WTC11 (cell line): ENCODE results near the gene HIVEP2. TPM values are rescaled to one million over a fixed set of nuclear protein-coding genes. Genes with fewer than 3 reads are reported as not detected.

ENCODE experiments used
- ATAC-seq: fragments of 200-7000 bp; cut with Tn5 transposase; 2 replicates; pipeline ENCODE4 v1.10.0; 2021; ENCODE audit warnings: mild to moderate bottlenecking, moderate library complexity
- CTCF ChIA-PET: fragments of 300-600 bp; sonication (Branson Sonifier 250); formaldehyde crosslinking; loops from one replicate; lab custom pipeline; 2021; ENCODE audit warnings: antibody characterized with exemption; lab: Charles Lee
- POLR2A ChIA-PET: fragments of 350-600 bp; sonication (Branson Sonifier 250); formaldehyde crosslinking; loops from one replicate; lab custom pipeline; 2021; ENCODE audit warnings: antibody characterized with exemption; lab: Charles Lee
- DNase-seq: peaks from one replicate; pipeline ENCODE4 v3.0.0; 2021; ENCODE audit warnings: low spot score
- H3K27ac Mint-ChIP-seq: 2 replicates; pipeline ENCODE4 v1.8.0; 2021; ENCODE audit warnings: mixed read lengths
- H3K27me3 Mint-ChIP-seq: 2 replicates; pipeline ENCODE4 v1.8.0; 2021; ENCODE audit warnings: low read depth, mild to moderate bottlenecking, moderate library complexity, mixed read lengths
- H3K36me3 Mint-ChIP-seq: 2 replicates; pipeline ENCODE4 v1.8.0; 2021; ENCODE audit warnings: mixed read lengths
- H3K4me1 Mint-ChIP-seq: 2 replicates; pipeline ENCODE4 v1.8.0; 2022; ENCODE audit warnings: mixed read lengths
- H3K4me3 Mint-ChIP-seq: 2 replicates; pipeline ENCODE4 v1.8.0; 2021; ENCODE audit warnings: mild to moderate bottlenecking, moderate library complexity, mixed read lengths
- H3K9me3 Mint-ChIP-seq: 2 replicates; pipeline ENCODE4 v1.8.0; 2021; ENCODE audit warnings: mixed read lengths
- ATF1 ChIP-seq: sonication (generic); formaldehyde crosslinking; IDR thresholded peaks from 2 replicates; pipeline ENCODE4 v1.8.1; 2023; ENCODE audit warnings: mild to moderate bottlenecking, moderate library complexity, missing genetic modification reagents
- CREM ChIP-seq: sonication (generic); formaldehyde crosslinking; IDR thresholded peaks from 2 replicates; pipeline ENCODE4 v1.8.1; 2022; ENCODE audit warnings: mild to moderate bottlenecking, missing genetic modification reagents, moderate library complexity
- ELF4 ChIP-seq: sonication (generic); formaldehyde crosslinking; IDR thresholded peaks from 2 replicates; pipeline ENCODE4 v1.8.1; 2022; ENCODE audit warnings: low read depth, mild to moderate bottlenecking, moderate library complexity, missing genetic modification reagents
- EMX1 ChIP-seq: fragments of 250-450 bp; sonication (Bioruptor Pico); IDR thresholded peaks from 2 replicates; pipeline ENCODE4 v1.8.0; 2021; ENCODE audit warnings: mild to moderate bottlenecking
- FOXP1 ChIP-seq: sonication (generic); formaldehyde crosslinking; IDR thresholded peaks from 2 replicates; pipeline ENCODE4 v1.8.0; 2022; ENCODE audit warnings: missing genetic modification reagents, mild to moderate bottlenecking, moderate library complexity, borderline replicate concordance
- HMGA2 ChIP-seq: fragments of 250-450 bp; sonication (Bioruptor Pico); IDR thresholded peaks from 2 replicates; pipeline ENCODE4 v1.4.0; 2021; ENCODE audit warnings: mild to moderate bottlenecking, moderate library complexity
- IRF2 ChIP-seq: sonication (generic); formaldehyde crosslinking; IDR thresholded peaks from 2 replicates; pipeline ENCODE4 v1.8.0; 2022; ENCODE audit warnings: low read depth, missing genetic modification reagents, borderline replicate concordance
- JAZF1 ChIP-seq: fragments of 250-450 bp; sonication (Bioruptor Pico); IDR thresholded peaks from 2 replicates; pipeline ENCODE4 v1.9.0; 2021; ENCODE audit warnings: moderate library complexity, mild to moderate bottlenecking, inconsistent platforms
- NFE2L1 ChIP-seq: sonication (generic); formaldehyde crosslinking; IDR thresholded peaks from 2 replicates; pipeline ENCODE4 v1.8.1; 2023; ENCODE audit warnings: missing genetic modification reagents
- OVOL2 ChIP-seq: fragments of 250-450 bp; sonication (Bioruptor Pico); IDR thresholded peaks from 2 replicates; pipeline ENCODE4 v1.9.0; 2021; ENCODE audit warnings: mild to moderate bottlenecking, borderline replicate concordance
- PRRX2 ChIP-seq: fragments of 250-450 bp; sonication (Bioruptor Pico); IDR thresholded peaks from 2 replicates; pipeline ENCODE4 v1.8.0; 2021; ENCODE audit warnings: mild to moderate bottlenecking
- SOX15 ChIP-seq: fragments of 250-450 bp; sonication (Bioruptor Pico); IDR thresholded peaks from 2 replicates; pipeline ENCODE4 v1.9.0; 2021; ENCODE audit warnings: mild to moderate bottlenecking
- TEAD4 ChIP-seq: sonication (generic); formaldehyde crosslinking; IDR thresholded peaks from 2 replicates; pipeline ENCODE4 v1.8.0; 2022; ENCODE audit warnings: mild to moderate bottlenecking, missing genetic modification reagents
- ZNF138 ChIP-seq: sonication (generic); formaldehyde crosslinking; conservative IDR thresholded peaks from 2 replicates; pipeline ENCODE4 v1.8.1; 2022; ENCODE audit warnings: mild to moderate bottlenecking, moderate library complexity, missing genetic modification reagents
- ZNF263 ChIP-seq: sonication (generic); formaldehyde crosslinking; IDR thresholded peaks from 2 replicates; pipeline ENCODE4 v1.8.1; 2022; ENCODE audit warnings: low read depth, mild to moderate bottlenecking, moderate library complexity, missing genetic modification reagents
- total RNA-seq: library from RNA; stranded (reverse); gene quantifications from 3 replicates; pipeline ENCODE4 v1.2.3, GENCODE V29; 2021
- TF ChIP-seq, protein P1 (sequence below): sonication (generic); formaldehyde crosslinking; conservative IDR thresholded peaks from 2 replicates; pipeline ENCODE4 v1.8.1; 2023; ENCODE audit warnings: mild to moderate bottlenecking, low read depth, missing genetic modification reagents, moderate library complexity
- TF ChIP-seq, protein P2 (sequence below): sonication (generic); formaldehyde crosslinking; IDR thresholded peaks from 2 replicates; pipeline ENCODE4 v1.8.0; 2022; ENCODE audit warnings: missing genetic modification reagents
- TF ChIP-seq, protein P3 (sequence below): sonication (generic); formaldehyde crosslinking; IDR thresholded peaks from 2 replicates; pipeline ENCODE4 v1.8.0; 2022; ENCODE audit warnings: mild to moderate bottlenecking, missing genetic modification reagents
- TF ChIP-seq, protein P4 (sequence below): fragments of 250-450 bp; sonication (Bioruptor Pico); IDR thresholded peaks from 2 replicates; pipeline ENCODE4 v2.1.2; 2022; ENCODE audit warnings: mild to moderate bottlenecking, moderate library complexity
- TF ChIP-seq, protein P5 (sequence below): fragments of 250-450 bp; sonication (Bioruptor Pico); IDR thresholded peaks from 2 replicates; pipeline ENCODE4 v1.9.0; 2021; ENCODE audit warnings: moderate library complexity, mild to moderate bottlenecking, inconsistent platforms, borderline replicate concordance
- TF ChIP-seq, protein P6 (sequence below): sonication (generic); formaldehyde crosslinking; IDR thresholded peaks from 2 replicates; pipeline ENCODE4 v1.8.1; 2022; ENCODE audit warnings: mild to moderate bottlenecking, missing genetic modification reagents, moderate library complexity, borderline replicate concordance

The HIVEP2 gene
- total RNA-seq, 1 experiment from 2014 or later: 11.5 TPM

DNA sequence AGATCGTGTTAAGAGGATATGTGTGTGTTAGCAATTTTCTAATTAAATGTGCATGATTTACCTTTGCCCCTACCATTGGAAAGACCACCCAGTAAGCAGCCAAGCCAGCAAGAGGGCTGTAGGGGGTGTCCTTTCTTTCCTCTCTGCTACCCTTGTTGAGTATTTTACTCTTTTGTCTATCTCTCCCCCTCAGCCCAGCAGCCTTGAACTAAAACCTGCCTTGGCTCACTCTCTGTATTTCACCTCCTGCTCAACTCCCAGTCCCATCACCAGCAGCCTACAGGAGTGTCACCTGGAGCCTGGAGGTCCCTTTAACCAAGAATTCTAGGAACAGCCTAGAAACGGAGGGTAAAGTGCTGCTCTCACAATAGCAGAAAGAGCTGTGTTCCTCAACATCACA, 81.0 kb downstream of the HIVEP2 start (continued):
- TF ChIP-seq, protein P1, sequence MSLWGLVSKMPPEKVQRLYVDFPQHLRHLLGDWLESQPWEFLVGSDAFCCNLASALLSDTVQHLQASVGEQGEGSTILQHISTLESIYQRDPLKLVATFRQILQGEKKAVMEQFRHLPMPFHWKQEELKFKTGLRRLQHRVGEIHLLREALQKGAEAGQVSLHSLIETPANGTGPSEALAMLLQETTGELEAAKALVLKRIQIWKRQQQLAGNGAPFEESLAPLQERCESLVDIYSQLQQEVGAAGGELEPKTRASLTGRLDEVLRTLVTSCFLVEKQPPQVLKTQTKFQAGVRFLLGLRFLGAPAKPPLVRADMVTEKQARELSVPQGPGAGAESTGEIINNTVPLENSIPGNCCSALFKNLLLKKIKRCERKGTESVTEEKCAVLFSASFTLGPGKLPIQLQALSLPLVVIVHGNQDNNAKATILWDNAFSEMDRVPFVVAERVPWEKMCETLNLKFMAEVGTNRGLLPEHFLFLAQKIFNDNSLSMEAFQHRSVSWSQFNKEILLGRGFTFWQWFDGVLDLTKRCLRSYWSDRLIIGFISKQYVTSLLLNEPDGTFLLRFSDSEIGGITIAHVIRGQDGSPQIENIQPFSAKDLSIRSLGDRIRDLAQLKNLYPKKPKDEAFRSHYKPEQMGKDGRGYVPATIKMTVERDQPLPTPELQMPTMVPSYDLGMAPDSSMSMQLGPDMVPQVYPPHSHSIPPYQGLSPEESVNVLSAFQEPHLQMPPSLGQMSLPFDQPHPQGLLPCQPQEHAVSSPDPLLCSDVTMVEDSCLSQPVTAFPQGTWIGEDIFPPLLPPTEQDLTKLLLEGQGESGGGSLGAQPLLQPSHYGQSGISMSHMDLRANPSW (CRISPR knock-in tag): no peak
- TF ChIP-seq, protein P2, sequence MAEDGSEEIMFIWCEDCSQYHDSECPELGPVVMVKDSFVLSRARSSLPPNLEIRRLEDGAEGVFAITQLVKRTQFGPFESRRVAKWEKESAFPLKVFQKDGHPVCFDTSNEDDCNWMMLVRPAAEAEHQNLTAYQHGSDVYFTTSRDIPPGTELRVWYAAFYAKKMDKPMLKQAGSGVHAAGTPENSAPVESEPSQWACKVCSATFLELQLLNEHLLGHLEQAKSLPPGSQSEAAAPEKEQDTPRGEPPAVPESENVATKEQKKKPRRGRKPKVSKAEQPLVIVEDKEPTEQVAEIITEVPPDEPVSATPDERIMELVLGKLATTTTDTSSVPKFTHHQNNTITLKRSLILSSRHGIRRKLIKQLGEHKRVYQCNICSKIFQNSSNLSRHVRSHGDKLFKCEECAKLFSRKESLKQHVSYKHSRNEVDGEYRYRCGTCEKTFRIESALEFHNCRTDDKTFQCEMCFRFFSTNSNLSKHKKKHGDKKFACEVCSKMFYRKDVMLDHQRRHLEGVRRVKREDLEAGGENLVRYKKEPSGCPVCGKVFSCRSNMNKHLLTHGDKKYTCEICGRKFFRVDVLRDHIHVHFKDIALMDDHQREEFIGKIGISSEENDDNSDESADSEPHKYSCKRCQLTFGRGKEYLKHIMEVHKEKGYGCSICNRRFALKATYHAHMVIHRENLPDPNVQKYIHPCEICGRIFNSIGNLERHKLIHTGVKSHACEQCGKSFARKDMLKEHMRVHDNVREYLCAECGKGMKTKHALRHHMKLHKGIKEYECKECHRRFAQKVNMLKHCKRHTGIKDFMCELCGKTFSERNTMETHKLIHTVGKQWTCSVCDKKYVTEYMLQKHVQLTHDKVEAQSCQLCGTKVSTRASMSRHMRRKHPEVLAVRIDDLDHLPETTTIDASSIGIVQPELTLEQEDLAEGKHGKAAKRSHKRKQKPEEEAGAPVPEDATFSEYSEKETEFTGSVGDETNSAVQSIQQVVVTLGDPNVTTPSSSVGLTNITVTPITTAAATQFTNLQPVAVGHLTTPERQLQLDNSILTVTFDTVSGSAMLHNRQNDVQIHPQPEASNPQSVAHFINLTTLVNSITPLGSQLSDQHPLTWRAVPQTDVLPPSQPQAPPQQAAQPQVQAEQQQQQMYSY (CRISPR knock-in tag): no peak

DNA sequence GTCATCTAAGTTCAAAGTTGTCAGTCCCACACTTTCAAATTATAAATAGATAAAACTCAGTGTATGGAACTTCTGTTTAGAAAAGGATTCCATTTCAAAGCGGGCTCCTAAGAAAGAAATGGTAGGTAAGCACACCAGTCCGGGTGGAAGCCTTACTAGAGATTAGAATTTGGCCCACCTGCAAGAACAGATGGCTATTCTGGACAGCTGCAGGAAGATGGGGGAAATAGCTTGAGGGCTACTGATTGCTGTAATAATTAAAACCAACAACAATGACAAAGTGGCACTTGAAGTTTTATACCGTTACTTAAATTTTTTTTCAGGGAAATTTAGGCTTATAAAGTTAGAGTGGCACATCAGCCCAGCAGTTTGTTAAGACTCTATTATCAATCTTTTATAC, 83.3 kb downstream of the HIVEP2 start:
- no peaks in the 10 kb centered on the region for H3K27me3 Mint-ChIP-seq
- DNase-seq: no peak
- ATAC-seq: no peak
- H3K4me3 Mint-ChIP-seq: no peak overlapping the region
- peaks cover 52% of the 10 kb centered on the region for H3K4me1 Mint-ChIP-seq
- peaks cover 10% of the 10 kb centered on the region for H3K9me3 Mint-ChIP-seq
- no peak overlapping the region for H3K27ac Mint-ChIP-seq
- H3K36me3 Mint-ChIP-seq: peaks cover 15% of the 10 kb centered on the region
- TF ChIP-seq, protein P3, sequence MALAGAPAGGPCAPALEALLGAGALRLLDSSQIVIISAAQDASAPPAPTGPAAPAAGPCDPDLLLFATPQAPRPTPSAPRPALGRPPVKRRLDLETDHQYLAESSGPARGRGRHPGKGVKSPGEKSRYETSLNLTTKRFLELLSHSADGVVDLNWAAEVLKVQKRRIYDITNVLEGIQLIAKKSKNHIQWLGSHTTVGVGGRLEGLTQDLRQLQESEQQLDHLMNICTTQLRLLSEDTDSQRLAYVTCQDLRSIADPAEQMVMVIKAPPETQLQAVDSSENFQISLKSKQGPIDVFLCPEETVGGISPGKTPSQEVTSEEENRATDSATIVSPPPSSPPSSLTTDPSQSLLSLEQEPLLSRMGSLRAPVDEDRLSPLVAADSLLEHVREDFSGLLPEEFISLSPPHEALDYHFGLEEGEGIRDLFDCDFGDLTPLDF (CRISPR knock-in tag): no peak
- TF ChIP-seq ZNF138: no peak
- no peak for TF ChIP-seq CREM (CRISPR knock-in tag)
- no peak for TF ChIP-seq ZNF263 (CRISPR knock-in tag)
- no peak for TF ChIP-seq IRF2
- no peak for TF ChIP-seq SOX15 (CRISPR knock-in tag)
- CTCF ChIA-PET: no interaction called here
- POLR2A ChIA-PET: interaction anchor here (0.7 kb wide), 1 partner anchor 16 kb away, joined by 3 read pairs; no protein-coding TSS in a partner anchor

DNA sequence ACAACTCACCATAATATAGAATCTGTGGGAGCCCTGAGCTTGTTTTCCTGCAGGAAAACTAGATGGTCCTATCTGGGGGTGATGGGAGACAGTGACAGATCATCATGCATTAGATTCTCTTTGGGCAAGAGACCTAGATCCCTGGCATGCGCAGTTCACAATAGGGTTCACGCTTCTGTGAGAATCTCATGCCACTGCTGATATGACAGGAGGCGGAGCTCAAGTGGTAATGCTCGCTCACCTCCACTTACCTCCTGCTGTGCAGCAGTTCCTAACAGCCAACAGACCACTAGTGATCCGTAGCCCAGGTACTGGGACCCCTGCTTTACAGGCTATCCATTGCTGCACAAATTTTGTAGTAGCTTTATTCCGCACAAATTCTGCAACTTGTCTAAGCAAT, 84.5 kb downstream of the HIVEP2 start:
- CTCF ChIA-PET: no interaction called here
- no peaks in the 10 kb centered on the region for H3K27me3 Mint-ChIP-seq

More for the DNA sequence above, 84.5 kb downstream of the HIVEP2 start:
- H3K36me3 Mint-ChIP-seq: peaks cover 15% of the 10 kb centered on the region
- peaks cover 10% of the 10 kb centered on the region for H3K9me3 Mint-ChIP-seq
- no peak overlapping the region for H3K27ac Mint-ChIP-seq
- ATAC-seq (no peak), DNase-seq (no peak)
- POLR2A ChIA-PET: no interaction called here
- peaks cover 55% of the 10 kb centered on the region for H3K4me1 Mint-ChIP-seq
- no peak for TF ChIP-seq FOXP1 (CRISPR knock-in tag)
- TF ChIP-seq NFE2L1 (CRISPR knock-in tag): no peak
- TF ChIP-seq OVOL2 (CRISPR knock-in tag): no peak
- TF ChIP-seq, protein P4, sequence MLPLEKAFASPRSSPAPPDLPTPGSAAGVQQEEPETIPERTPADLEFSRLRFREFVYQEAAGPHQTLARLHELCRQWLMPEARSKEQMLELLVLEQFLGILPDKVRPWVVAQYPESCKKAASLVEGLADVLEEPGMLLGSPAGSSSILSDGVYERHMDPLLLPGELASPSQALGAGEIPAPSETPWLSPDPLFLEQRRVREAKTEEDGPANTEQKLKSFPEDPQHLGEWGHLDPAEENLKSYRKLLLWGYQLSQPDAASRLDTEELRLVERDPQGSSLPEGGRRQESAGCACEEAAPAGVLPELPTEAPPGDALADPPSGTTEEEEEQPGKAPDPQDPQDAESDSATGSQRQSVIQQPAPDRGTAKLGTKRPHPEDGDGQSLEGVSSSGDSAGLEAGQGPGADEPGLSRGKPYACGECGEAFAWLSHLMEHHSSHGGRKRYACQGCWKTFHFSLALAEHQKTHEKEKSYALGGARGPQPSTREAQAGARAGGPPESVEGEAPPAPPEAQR (CRISPR knock-in tag): no peak
- TF ChIP-seq TEAD4: no peak
- TF ChIP-seq ZNF138: no peak
- TF ChIP-seq ATF1 (CRISPR knock-in tag): no peak
- TF ChIP-seq, protein P1 (CRISPR knock-in tag): no peak
- TF ChIP-seq, protein P5, sequence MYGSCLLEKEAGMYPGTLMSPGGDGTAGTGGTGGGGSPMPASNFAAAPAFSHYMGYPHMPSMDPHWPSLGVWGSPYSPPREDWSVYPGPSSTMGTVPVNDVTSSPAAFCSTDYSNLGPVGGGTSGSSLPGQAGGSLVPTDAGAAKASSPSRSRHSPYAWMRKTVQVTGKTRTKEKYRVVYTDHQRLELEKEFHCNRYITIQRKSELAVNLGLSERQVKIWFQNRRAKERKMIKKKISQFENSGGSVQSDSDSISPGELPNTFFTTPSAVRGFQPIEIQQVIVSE (CRISPR knock-in tag): no peak
- no peak for TF ChIP-seq PRRX2
- TF ChIP-seq, protein P6, sequence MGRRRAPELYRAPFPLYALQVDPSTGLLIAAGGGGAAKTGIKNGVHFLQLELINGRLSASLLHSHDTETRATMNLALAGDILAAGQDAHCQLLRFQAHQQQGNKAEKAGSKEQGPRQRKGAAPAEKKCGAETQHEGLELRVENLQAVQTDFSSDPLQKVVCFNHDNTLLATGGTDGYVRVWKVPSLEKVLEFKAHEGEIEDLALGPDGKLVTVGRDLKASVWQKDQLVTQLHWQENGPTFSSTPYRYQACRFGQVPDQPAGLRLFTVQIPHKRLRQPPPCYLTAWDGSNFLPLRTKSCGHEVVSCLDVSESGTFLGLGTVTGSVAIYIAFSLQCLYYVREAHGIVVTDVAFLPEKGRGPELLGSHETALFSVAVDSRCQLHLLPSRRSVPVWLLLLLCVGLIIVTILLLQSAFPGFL: no peak
- TF ChIP-seq EMX1 (CRISPR knock-in tag): no peak
- no peak for TF ChIP-seq JAZF1 (CRISPR knock-in tag)
- TF ChIP-seq HMGA2 (CRISPR knock-in tag): no peak
- no peak for TF ChIP-seq ELF4 (CRISPR knock-in tag)
- no peak overlapping the region for H3K4me3 Mint-ChIP-seq
